H9 (cell line): ENCODE results near the gene CCL27. TPM values are rescaled to one million over a fixed set of nuclear protein-coding genes. Genes with fewer than 3 reads are reported as not detected.
A peak's percentile ranks its signal among the peaks of the same experiment; 100 is the strongest.

Experiments
- DNase-seq: peaks from one replicate; pipeline ENCODE4 v3.0.0-alpha.2; 2017
- H2AFZ ChIP-seq: one replicate; pipeline ENCODE4 v1.6.1; 2013; ENCODE audit warnings: mild to moderate bottlenecking, low read length, control low read depth, moderate library complexity
- H2AK5ac ChIP-seq: 2 replicates; pipeline ENCODE4 v1.6.1; 2013; ENCODE audit warnings: low read length, control low read depth, mixed read lengths; ENCODE audit not compliant: insufficient read length
- H2BK120ac ChIP-seq: one replicate; pipeline ENCODE4 v1.6.1; 2013; ENCODE audit warnings: low read depth, mild to moderate bottlenecking, low read length, control low read depth, inconsistent platforms; ENCODE audit not compliant: poor library complexity, severe bottlenecking
- H2BK12ac ChIP-seq: 2 replicates; pipeline ENCODE4 v1.6.1; 2013; ENCODE audit warnings: low read length, control low read depth, mixed read lengths, low read depth; ENCODE audit not compliant: insufficient read length
- H2BK15ac ChIP-seq: 2 replicates; pipeline ENCODE4 v1.6.1; 2013; ENCODE audit warnings: low read depth, low read length, control low read depth
- H2BK20ac ChIP-seq: one replicate; pipeline ENCODE4 v1.6.1; 2013; ENCODE audit warnings: low read depth, mild to moderate bottlenecking, low read length, control low read depth, inconsistent platforms; ENCODE audit not compliant: poor library complexity, severe bottlenecking
- H2BK5ac ChIP-seq: 2 replicates; pipeline ENCODE4 v1.6.1; 2013; ENCODE audit warnings: low read length, control low read depth, mixed read lengths; ENCODE audit not compliant: insufficient read length
- H3K14ac ChIP-seq: 2 replicates; pipeline ENCODE4 v1.6.1; 2013; ENCODE audit warnings: low read length, control low read depth; ENCODE audit not compliant: insufficient read depth
- H3K18ac ChIP-seq: 2 replicates; pipeline ENCODE4 v1.6.1; 2013; ENCODE audit warnings: low read depth, mild to moderate bottlenecking, mixed read lengths, low read length, control low read depth; ENCODE audit not compliant: insufficient read length
- H3K23ac ChIP-seq: 2 replicates; pipeline ENCODE4 v1.6.1; 2013; ENCODE audit warnings: low read length, control low read depth, mixed read lengths, low read depth; ENCODE audit not compliant: insufficient read length
- H3K23me2 ChIP-seq: 2 replicates; pipeline ENCODE4 v1.6.1; 2013; ENCODE audit warnings: low read depth, mild to moderate bottlenecking, mixed read lengths, low read length, control low read depth; ENCODE audit not compliant: insufficient read length, poor library complexity, severe bottlenecking
- H3K27ac ChIP-seq: 2 replicates; pipeline ENCODE4 v1.5.1; 2013; ENCODE audit warnings: low read length, control low read depth, mixed read lengths, low read depth; ENCODE audit not compliant: insufficient read length
- H3K27me3 ChIP-seq: 2 replicates; pipeline ENCODE4 v1.6.1; 2013; ENCODE audit warnings: low read length, control low read depth, inconsistent platforms; ENCODE audit not compliant: insufficient read depth
- H3K4ac ChIP-seq: 2 replicates; pipeline ENCODE4 v1.6.1; 2013; ENCODE audit warnings: low read depth, mild to moderate bottlenecking, control low read depth, inconsistent platforms, low read length, moderate library complexity
- H3K4me1 ChIP-seq: 2 replicates; pipeline ENCODE4 v1.6.1; 2013; ENCODE audit warnings: low read length, control low read depth, inconsistent platforms; ENCODE audit not compliant: insufficient read depth
- H3K4me2 ChIP-seq: 2 replicates; pipeline ENCODE4 v1.6.1; 2013; ENCODE audit warnings: low read length, control low read depth, mixed read lengths; ENCODE audit not compliant: insufficient read length, insufficient read depth
- H3K56ac ChIP-seq: 2 replicates; pipeline ENCODE4 v1.6.1; 2013; ENCODE audit warnings: low read depth, mild to moderate bottlenecking, mixed read lengths, low read length, control low read depth; ENCODE audit not compliant: insufficient read length
- H3K79me1 ChIP-seq: 2 replicates; pipeline ENCODE4 v1.6.1; 2013; ENCODE audit warnings: low read depth, mild to moderate bottlenecking, moderate library complexity, low read length, control low read depth, inconsistent platforms; ENCODE audit not compliant: insufficient read depth, poor library complexity, severe bottlenecking
- H3K79me2 ChIP-seq: 2 replicates; pipeline ENCODE4 v1.6.1; 2013; ENCODE audit warnings: low read length, control low read depth, inconsistent platforms; ENCODE audit not compliant: insufficient read depth
- H3K9ac ChIP-seq: 2 replicates; pipeline ENCODE4 v1.6.1; 2013; ENCODE audit warnings: low read length, control low read depth, mixed read lengths; ENCODE audit not compliant: insufficient read length; ENCODE audit errors: extremely low read depth
- H3K9me3 ChIP-seq: one replicate; pipeline ENCODE4 v1.6.1; 2013; ENCODE audit warnings: low read depth, low read length, inconsistent platforms; ENCODE audit not compliant: control insufficient read depth
- H3T11ph ChIP-seq: one replicate; pipeline ENCODE4 v1.6.1; 2013; ENCODE audit warnings: mild to moderate bottlenecking, low read length, control low read depth, inconsistent platforms
- H4K20me1 ChIP-seq: one replicate; pipeline ENCODE4 v1.6.1; 2013; ENCODE audit not compliant: control insufficient read depth, insufficient read length, insufficient read depth
- H4K5ac ChIP-seq: 2 replicates; pipeline ENCODE4 v1.6.1; 2013; ENCODE audit warnings: low read depth, mild to moderate bottlenecking, mixed read lengths, low read length, control low read depth; ENCODE audit not compliant: insufficient read length
- H4K8ac ChIP-seq: replicated peaks from 2 replicates; pipeline ENCODE4 v1.6.1; 2013; ENCODE audit warnings: low read length, control low read depth, mixed read lengths, low read depth; ENCODE audit not compliant: insufficient read length
- H4K91ac ChIP-seq: 2 replicates; pipeline ENCODE4 v1.6.1; 2013; ENCODE audit warnings: low read depth, mild to moderate bottlenecking, moderate library complexity, mixed read lengths, low read length, control low read depth; ENCODE audit not compliant: insufficient read length
- H3K27ac Mint-ChIP-seq, 3 experiments: 2 replicates in 2 of 3; 3 replicates in 1 of 3; pipeline ENCODE4 v1.8.0; 2020 to 2021; ENCODE audit warnings: mixed read lengths in 3 of 3, mild to moderate bottlenecking in 1 of 3, moderate library complexity in 1 of 3
- H3K27me3 Mint-ChIP-seq: 2 replicates; pipeline ENCODE4 v1.8.0; 2021; ENCODE audit warnings: low read depth, mild to moderate bottlenecking, moderate library complexity, mixed read lengths
- H3K36me3 Mint-ChIP-seq, 3 experiments: 2 replicates in 2 of 3; 3 replicates in 1 of 3; pipeline ENCODE4 v1.8.0; 2020 to 2021; ENCODE audit warnings: low read depth in 3 of 3, mixed read lengths in 3 of 3; ENCODE audit not compliant: insufficient read depth in 1 of 3
- H3K4me1 Mint-ChIP-seq, 2 experiments: 2 replicates each; pipeline ENCODE4 v1.8.0; 2020; ENCODE audit warnings: mixed read lengths in 2 of 2
- H3K4me3 Mint-ChIP-seq, 2 experiments: 2 replicates in 1 of 2; 3 replicates in 1 of 2; pipeline ENCODE4 v1.8.0; 2020 to 2021; ENCODE audit warnings: mild to moderate bottlenecking in 2 of 2, mixed read lengths in 2 of 2, moderate library complexity in 1 of 2
- H3K9me3 Mint-ChIP-seq, 2 experiments: 2 replicates in 1 of 2; 3 replicates in 1 of 2; pipeline ENCODE4 v1.8.0; 2020; ENCODE audit warnings: mild to moderate bottlenecking in 2 of 2, mixed read lengths in 2 of 2, moderate library complexity in 1 of 2
- CTCF ChIP-seq: fragments of 200-600 bp; sonication (generic); conservative IDR thresholded peaks from 3 replicates; pipeline ENCODE4 v1.8.0; 2021; ENCODE audit warnings: antibody characterized with exemption, mild to moderate bottlenecking
- WGBS: extraction: QIAGEN DNeasy Blood & Tissue Kit; methylation state at CpG from one replicate; pipeline ENCODE4 v1.1.7; 2013; ENCODE audit warnings: missing lambda C conversion rate, low lambda C conversion rate, mixed read lengths; ENCODE audit not compliant: insufficient read length; ENCODE audit errors: extremely low coverage; 5-methylcytosine and 5-hydroxymethylcytosine counted together
- total RNA-seq: library from RNA; stranded (reverse); gene quantifications from 2 replicates; pipeline ENCODE4 v1.2.1, GENCODE V29; 2021

CCL27 gene
- total RNA-seq, 1 experiment from 2014 or later = 0.28 TPM

GRCh38 chr9:34665381-34666250 lies 3.2 kb upstream of the CCL27 start:
- H3K56ac ChIP-seq = no peak overlapping the region
- H2BK120ac ChIP-seq = no peak overlapping the region
- H3K79me2 ChIP-seq = no peaks in the 10 kb centered on the region
- H2BK5ac ChIP-seq = no peak overlapping the region
- H3K9me3 ChIP-seq = no peaks in the 10 kb centered on the region
- peaks cover 24 to 27% (median 24%) of the 10 kb centered on the region in 3 experiments for H3K36me3 Mint-ChIP-seq
- H4K5ac ChIP-seq = no peak overlapping the region
- no peaks in the 10 kb centered on the region for H4K20me1 ChIP-seq
- WGBS = no CpG with 5 or more reads among the region's 55 CpGs
- H2BK20ac ChIP-seq = no peak overlapping the region
- H3K4ac ChIP-seq = no peak overlapping the region; the same call in 1 of the 2 replicates
- no peak overlapping the region for H2BK15ac ChIP-seq
- H3K14ac ChIP-seq = peak overlapping the region; percentile 83
- H3K4me3 Mint-ChIP-seq = peak overlapping the region; percentile 88 to 92
- no peak overlapping the region for H4K91ac ChIP-seq
- no peak overlapping the region for H2AK5ac ChIP-seq
- H3K27me3 Mint-ChIP-seq = peaks cover 10% of the 10 kb centered on the region
- peak overlapping the region; percentile 54 for H3K4me2 ChIP-seq
- H3K23ac ChIP-seq = no peak overlapping the region
- H3K27ac ChIP-seq = no peak overlapping the region
- TF ChIP-seq CTCF = no peak
- H2BK12ac ChIP-seq = no peak overlapping the region
- H3K9me3 Mint-ChIP-seq = peaks cover 10 to 13% of the 10 kb centered on the region in 2 experiments
- H3K4me1 ChIP-seq = no peaks in the 10 kb centered on the region
- H3K18ac ChIP-seq = peak overlapping the region; percentile 71
- H3K4me1 Mint-ChIP-seq = peaks cover 7 to 8% of the 10 kb centered on the region in 2 experiments
- H3K79me1 ChIP-seq = no peaks in the 10 kb centered on the region
- no peak overlapping the region for H2AFZ ChIP-seq
- H4K8ac ChIP-seq = no peak overlapping the region
- H3K27ac Mint-ChIP-seq = peak overlapping the region; percentile 95 to 99 (median 98); a peak in 6 of 7 replicates
- H3T11ph ChIP-seq = no peak overlapping the region
- peaks cover 13% of the 10 kb centered on the region for H3K23me2 ChIP-seq
- peak overlapping the region; percentile 69 for H3K9ac ChIP-seq
- no peaks in the 10 kb centered on the region for H3K27me3 ChIP-seq
- DNase-seq = peak; percentile 95
